ENCODE data around the gene CRLF3.
"Not testable (repeated sequence)": the region's sequence is repeated elsewhere in the genome, so short reads cannot be mapped to it uniquely, and the experiment has no call there.

Gene CRLF3, protein sequence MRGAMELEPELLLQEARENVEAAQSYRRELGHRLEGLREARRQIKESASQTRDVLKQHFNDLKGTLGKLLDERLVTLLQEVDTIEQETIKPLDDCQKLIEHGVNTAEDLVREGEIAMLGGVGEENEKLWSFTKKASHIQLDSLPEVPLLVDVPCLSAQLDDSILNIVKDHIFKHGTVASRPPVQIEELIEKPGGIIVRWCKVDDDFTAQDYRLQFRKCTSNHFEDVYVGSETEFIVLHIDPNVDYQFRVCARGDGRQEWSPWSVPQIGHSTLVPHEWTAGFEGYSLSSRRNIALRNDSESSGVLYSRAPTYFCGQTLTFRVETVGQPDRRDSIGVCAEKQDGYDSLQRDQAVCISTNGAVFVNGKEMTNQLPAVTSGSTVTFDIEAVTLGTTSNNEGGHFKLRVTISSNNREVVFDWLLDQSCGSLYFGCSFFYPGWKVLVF

DNA sequence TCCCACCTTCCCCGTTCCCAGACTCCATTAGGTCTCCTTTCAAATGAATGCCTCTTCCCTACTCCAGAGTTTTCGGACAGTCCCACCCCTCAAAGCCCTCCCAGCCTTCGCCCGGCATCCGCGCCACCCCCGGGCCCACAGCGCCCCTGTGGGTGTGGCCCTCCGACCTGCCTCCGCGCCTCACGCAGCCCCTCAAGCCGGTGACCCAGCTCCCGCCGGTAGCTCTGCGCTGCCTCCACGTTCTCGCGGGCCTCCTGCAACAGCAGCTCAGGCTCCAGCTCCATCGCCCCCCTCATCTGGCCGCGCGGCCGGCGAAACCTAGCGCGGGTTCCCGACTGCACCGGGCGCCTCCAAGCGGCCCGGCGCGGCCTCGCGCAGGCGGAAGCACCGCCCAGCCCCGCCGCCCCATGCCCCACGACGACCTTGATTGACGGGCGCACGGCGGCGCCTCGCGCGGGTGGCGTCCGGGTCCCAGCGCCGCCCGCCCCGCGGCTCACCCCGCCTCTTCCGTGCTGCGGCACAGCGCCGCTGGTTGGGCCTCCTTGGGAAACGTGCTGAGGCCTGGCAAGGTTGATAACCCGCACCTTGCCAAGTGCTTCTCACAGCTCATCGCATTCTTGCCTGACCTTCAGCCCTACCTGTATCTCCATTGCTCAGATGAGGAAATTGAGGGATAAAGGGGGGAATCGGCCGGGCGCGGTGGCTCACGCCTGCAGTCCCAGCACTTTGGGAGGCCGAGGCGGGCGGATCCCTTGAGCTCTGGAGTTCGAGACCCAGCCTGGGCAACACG, at the start of gene CRLF3:
Gene CRLF3, minus strand, starts transcription at position 337 of the 790 bp plus-strand sequence. Its CDS starts 41 bp downstream, at position 296.
- no peak for FAIRE-seq

DNA sequence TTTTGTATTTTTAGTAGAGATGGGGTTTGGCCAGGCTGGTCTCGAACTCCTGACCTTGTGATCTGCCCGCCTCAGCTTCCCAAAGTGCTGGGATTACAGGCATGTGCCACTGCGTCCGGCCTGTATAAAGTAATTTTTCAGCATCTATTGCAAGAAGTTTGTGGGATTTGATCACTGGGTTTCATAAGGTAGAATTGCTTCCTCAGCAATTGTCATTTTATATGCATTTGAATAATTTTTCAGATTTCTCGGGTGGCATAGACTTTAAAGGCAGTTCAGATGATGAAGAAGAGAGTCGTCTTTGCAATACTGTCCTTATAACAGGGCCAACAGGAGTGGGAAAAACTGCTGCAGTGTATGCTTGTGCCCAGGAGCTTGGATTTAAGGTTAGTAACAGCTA, 44.5 kb upstream of the CRLF3 start:
- FAIRE-seq = no peak

DNA sequence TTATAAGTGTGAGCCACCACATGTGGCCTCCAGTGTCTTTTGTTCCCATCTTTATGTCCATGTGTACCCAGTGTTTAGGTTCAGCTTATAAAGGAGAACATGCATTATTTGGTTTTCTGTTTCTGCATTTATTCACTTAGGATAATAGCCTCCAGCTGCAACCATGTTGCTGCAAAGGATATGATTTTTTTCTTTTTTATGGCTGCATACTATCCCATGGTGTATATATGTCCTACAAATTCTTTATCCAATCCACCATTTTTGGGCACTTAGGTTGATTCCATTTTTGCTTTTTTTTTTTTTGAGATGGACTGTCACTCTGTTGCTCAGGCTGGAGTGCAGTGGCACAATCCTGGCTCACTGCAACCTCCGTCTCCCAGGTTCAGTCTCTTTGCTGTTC, 40.1 kb upstream of the CRLF3 start:
- FAIRE-seq = no peak

DNA sequence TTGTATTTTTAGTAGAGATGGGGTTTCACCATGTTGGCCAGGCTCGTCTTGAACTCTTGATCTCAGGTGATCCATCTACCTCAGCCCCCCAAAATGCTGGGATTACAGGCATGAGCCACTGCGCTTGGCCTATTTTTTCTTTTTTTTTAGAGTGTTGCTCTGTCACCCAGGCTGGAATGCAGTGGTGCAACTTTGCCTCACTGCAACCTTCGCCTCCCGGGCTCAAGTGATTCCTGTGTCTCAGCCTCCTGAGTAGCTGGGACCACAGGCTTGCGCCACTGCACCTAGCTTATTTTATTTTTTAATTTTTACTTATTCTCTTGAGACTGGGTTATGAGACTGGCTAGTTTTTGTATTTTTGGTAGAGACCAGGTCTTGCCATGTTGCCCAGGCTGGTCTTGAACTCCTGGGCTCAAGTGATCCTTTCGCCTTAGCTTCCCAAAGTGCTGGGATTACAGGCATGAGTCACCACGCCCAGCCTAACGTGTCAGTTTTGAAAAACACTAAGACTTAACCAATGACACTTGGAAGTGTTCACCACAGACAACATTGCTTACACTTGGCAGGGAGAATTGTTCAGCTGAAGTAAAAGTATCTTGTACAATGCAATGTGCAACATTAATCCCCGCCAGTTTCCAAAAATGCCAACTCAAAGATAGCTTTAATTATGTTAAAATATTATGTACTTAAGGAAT, 34.2 kb upstream of the CRLF3 start:
- FAIRE-seq = no peak

DNA sequence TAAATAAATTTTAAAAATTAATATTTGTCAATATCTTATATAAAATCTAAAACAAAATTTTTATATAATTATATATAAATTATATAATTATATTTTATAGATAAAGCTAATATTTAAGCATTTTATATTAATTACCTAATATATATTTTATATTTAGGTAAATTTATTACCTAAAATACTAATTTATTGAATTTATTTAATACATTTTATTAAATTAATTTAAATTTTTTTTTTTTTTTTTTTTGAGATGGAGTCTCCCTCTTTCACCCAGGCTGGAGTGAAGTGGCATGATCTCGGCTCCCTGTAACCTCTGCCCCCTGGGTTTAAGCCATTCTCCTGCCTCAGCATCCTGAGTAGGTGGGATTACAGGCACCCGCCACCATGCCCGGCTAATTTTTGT, 29.7 kb upstream of the CRLF3 start:
- peak; percentile 98 for FAIRE-seq

DNA sequence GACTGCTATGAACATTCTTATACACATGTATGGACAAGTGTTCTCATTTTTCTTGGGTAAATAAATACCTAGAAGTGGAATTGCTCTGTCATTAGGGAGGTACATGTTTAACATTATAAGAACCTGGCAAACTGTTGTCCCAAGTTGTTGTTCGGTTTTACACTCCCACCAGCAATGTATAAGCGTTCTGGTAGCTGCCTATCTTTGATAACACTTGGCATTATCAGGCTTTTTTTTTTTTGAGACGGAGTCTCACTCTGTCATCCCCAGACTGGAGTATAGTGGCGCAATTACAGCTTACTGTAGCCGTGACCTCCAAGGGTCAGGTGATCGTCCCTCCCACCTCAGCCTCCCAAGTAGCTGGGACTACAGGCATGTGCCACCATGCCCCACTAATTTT, 23.5 kb upstream of the CRLF3 start:
- no peak for FAIRE-seq

DNA sequence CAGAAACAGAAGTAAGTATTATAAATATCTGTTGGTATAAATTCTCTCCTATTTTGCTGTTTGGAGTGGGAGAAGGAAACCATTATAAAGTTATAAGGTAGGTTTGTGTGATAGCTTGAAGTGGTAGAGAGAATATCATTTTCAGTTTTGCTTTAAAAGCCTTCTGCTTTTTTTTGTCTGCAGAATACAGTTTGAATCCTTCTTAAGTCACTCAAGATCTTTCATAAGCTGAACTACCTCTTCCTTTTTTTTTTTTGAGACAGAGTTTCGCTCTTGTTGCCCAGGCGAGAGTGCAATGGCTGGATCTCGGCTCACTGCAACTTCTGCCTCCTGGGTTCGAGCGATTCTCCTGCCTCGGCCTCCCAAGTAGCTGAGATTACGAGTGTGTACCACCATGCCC, 16.3 kb upstream of the CRLF3 start:
- no peak for FAIRE-seq

DNA sequence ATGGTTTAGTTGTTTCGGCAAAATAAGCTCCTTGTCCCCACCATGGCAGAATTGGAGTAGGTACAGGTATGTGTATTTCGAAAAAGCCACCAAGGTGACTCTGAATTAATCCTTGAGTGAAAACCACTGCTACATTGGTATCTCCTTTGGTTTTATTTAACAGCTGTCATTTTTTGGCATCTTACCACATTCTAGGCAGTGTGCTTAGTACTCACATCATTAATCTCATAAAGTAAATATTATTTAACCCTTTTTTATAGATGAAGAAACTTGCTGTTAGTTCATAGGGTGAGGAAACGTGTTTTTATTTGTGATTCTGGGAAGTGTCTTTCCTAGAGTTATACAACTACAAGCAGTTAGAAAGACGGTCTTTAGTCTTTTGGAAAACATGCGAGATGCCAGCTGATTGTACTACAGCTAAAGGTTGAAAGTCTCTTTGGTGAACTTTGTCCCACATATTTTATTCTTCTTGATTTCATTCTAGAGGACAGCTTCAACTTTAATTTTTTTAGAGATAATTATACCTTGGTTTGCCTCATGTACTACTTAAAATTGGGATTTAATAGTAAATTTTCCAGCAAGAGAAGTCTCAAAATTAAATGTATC, 13.8 kb upstream of the CRLF3 start:
- FAIRE-seq = no peak

DNA sequence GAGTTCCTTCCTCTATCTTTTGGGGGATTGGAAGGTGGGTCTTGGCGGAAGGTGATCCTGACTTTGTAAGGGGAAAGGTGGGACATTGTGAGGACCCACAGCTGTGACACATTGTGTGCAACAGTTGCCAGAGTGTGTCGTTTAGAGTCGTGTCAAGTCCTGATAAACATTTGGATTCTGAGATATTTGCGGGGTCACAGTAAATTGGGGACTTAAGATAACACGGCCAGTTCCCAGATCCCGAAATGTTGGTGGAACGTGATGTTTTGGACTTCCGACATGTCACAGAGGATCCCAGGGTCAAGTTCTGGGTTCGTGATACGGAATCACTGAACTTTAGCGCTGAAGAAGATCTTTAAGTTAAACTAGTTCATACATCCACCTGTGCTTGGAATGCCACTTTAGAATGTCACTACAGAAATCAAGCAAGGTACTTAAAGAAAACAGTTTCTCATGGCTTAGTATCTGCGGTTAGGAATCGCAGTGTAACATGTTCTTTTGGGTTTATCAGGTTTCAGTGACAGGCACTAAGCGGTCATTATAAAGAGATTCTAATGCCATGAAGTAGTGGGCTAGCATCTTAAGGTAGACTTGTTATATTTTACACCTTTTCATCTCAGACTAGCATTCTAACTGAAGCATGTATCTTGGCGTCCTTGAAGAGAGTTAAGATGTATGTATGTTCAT, 8.1 kb upstream of the CRLF3 start:
- FAIRE-seq = no peak

DNA sequence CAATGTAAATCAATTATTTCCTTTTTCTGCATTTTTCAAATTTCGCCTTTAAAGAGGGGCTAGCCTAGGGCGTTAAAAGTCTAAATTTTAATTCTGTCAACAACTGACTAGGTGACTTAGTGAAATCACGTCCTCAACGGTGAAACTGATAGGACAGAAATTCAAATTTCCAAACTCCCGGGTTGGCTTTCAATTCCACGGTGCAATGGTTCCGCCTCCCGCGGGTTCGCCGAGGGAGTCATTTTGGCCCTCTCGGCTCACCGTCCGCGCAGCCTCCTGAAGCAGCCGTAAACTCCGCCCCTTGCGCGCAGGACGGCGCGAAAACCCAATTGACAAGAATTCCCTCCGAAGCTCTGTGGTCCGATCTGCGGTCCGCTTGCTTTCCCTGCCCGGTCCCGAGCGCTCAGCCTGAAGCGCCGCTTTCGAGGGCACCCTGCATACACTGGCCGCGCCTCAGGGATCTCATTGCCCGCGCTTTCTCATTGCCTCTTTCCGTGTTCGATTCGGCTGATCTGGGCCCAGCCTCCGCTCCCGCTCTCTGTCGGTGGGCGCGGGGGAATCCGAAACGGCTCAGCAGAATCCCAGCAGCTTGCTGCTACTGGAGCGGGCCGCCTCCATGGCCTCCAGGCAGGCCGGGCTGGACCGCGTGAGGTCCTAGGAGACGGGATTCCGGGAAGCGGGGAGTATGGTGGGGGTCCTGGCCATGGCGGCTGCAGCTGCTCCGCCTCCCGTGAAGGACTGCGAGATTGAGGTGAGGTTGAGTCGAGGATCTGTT, 7.4 kb upstream of the CRLF3 start, which contains the start of gene ATAD5:
Gene ATAD5, plus strand, starts transcription at position 304 of the 775 bp plus-strand sequence. Its CDS starts 382 bp downstream, at position 686.
- FAIRE-seq = peak; percentile 91

DNA sequence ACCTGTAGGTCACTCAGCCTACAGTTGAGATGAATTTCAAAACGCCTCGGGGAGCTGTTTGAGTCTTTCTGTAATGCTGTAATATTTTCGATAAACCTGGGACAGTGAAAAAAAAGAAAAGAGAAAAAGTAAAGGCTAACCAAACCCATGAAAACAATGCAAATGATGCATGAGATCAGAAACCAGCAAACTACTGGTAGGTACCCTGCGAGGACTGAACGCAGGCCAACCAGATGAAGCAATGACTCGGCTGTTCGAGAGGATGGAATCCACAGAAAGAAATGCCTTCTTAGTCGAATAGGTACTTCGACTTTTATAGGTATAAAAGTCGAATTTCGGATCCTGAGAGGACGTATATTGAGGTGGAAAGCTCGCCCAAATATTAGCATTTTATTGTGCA, 6.8 kb upstream of the CRLF3 start:
- no peak for FAIRE-seq

DNA sequence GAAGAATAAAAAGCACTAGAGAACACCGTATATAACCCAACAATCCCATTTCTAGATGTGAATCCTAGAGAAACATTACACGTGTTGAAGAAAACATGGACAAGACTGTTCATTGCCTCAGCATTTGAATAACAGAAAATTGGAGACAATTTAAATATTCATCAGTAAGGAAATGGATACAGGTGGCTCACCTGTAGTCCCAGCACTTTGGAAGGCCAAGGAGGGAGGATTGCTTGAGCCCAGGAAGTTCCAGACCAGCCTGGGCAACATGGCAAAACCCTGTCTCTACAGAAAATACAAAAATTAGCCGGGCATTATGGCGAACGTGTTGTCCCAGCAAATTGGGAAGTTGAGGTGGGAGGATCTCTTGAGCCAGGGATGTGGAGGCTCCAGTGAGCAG, 4.5 kb upstream of the CRLF3 start:
- no peak for FAIRE-seq

DNA sequence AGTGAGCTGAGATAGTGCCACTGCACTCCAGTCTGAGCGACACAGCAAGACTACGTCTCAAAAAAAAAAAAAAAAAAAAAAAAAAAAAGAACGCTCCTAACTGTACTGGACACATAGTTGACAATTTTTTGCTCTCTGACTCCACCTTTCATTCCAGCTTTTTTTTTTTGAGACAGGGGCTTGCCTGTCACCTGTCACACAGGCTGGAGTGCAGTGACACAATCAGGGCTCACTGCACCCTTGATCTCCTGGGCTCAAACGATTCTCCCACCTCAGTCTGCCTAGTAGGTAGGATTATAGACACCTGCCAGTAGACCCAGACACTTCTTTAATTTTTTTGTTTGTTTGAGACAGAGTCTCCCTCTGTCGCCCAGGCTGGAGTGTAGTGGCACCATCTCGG, 2.6 kb upstream of the CRLF3 start:
- FAIRE-seq = no peak

DNA sequence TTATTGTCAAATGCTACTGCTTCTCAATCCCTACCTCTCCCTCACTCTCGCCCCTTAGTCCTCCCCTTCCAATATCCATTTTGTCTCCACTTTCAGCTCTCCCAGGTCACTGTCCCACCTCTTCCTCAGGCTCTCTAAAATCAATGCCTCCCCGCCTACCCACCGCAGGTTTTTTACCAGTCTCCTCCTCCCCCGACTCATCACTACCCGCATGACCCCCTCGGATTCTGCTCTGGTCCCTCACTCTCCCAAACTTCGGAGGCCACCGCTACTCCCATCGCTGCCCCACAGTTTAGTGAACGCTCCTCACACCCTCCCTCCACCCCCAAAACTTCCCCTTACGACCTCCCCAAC, 513 bp downstream of the CRLF3 start:
- FAIRE-seq = no peak

DNA sequence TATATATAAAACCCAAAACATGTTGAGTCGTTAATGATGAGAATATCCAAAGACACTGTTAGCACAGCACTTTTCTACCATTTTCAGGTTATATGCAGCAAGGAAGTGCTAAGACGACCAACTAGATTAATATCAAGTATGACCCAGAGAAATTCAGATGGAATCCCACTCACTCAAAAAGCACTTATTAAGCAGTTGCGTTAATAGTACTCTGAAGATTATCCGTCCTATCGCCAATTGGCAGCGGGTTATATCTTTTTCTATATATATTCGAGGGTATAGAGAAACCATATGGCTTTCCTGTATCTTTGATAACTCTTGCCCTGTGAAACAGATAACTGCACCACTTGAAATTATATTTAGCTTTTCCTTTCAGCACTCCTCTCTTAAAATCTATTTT, 1.1 kb downstream of the CRLF3 start:
- FAIRE-seq = no peak

DNA sequence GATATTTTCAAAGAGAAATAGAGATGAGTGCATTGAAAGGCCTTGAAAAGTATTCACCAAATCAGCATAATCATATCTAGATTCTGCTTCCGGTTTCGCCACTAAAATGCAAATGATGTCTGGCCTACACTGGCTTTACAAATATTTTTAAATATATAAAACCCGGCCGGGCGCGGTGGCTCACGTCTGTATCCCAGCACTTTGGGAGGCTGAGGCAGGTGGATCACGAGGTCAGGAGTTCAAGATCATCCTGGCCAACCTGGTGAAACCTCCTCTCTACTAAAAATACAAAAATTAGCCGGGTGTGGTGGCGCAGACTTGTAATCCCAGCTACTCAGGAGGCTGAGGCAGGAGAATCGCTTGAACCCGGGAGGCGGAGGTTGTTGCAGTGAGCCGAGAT, 1.6 kb downstream of the CRLF3 start:
- not testable (repeated sequence) for FAIRE-seq

DNA sequence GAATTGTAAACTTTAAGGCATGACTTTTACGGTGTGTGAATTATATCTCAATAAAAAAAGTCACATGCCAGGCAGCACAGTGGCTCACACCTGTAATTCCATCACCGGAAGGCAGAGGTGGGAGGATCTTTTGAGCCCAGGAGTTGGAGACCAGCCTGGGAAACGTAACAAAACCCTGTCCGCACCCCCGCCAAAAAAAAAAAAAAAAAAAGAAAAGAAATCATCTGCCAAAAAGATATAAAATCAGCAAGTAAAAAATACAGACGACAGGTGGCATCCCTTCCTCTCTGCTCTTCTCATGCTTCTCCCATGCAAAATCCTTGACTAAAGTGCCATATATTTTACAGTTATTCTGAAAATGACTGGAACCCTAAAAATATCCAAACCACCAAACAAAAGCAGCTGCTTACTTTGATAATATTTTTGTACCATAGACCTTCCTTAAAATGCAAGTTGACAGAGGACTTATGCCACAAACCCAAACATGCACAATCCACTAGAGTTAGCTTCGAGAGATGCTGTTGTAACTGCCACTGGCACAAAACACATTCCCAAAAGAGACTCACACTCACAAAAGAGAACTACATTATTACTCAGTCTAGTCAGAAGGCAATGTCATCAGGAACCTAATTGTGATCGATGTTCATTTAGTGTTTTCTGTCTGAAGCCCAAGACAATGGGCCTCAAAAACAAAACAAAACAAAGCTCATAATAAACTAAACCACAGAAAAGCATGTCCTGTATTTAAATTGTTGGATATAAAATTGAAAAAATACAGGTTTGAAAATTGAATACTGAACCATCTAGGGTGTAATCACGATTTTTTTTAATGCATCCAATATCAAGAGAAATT, 2.4 kb downstream of the CRLF3 start:
- no peak for FAIRE-seq

DNA sequence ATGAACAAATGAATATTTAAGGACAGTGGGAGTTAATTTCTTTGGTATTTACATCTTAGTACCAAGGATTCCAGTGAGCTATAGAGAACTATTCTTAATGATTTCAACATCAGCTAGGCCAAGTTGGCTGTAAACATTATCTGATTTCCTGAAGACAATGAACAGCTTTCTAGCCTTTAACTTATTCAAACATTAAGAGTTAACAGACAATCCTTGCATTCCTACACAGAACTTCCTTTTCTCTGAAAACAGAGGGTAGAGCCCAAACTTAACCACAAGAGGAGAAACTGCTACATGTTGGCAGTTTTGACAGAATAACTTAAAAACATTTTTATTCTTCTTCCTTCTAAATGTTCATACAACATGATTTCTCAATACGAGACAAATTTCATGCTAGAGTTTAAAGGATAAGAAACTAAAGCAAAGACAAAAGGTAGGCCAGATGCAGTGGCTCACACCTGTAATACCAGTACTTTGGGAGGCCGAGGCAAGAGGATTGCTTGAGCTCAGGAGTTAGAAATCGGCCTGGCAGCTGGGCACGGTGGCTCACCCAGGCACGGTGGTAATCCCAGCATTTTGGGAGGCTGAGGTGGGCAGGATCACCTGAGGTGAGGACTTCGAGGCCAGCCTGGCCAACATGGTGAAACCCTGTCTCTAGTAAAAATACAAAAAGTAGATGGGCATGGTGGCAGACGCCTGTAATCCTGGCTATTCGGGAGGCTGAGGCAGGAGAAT, 4.4 kb downstream of the CRLF3 start:
- no peak for FAIRE-seq

DNA sequence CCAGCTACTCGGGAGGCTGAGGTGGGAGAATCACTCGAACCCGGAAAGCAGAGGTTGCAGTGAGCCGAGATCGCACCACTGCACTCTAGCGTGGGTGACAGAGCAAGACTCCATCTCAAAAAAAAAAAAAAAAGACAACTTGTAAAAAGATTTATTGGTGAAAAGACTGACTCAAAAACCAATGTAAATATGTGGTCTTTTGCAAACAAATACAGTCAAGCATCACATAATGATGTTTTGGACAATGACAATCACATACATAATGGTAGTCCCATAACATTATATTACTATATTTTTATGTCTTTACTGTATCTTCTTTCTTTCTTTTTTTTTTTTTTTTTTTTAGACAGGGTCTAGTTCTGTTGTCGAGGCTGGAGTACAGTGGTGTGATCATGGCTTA, 8.3 kb downstream of the CRLF3 start:
- no peak for FAIRE-seq

DNA sequence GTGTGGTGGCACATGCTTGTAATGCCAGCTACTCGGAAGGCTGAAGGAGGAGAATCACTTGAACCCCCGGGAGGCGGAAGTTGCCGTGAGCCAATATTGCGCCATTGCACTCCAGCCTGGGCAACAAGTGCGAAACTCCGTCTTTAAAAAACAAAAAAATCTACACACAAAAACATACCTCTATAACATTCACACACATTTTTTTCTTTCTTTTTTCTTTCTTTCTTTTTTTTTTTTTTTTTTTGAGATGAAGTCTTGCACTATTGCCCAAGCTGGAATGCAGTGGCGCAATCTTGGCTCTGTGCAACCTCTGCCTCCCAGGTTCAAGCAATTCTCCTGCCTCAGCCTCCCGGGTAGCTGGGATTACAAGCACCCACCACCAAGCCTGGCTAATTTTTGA, 9.6 kb downstream of the CRLF3 start:
- FAIRE-seq = not testable (repeated sequence)

All from A204.1 (cell line).